Ovary (tissue), 9 donors: ENCODE measurements around the gene ITPR1. TPM values are rescaled to one million over a fixed set of nuclear protein-coding genes. Genes with fewer than 3 reads are reported as not detected.

Source experiments
- DNase-seq, 5 donors: peaks; one replicate each; pipeline ENCODE4 v3.0.0-alpha.2; 2019 to 2020
- H3K27ac ChIP-seq, 2 donors: fragments of 200-600 bp; one replicate each; pipeline versions ENCODE4 v1.5.1 to v1.8.0; 2019 to 2022
- H3K27me3 ChIP-seq: fragments of 200-600 bp; one replicate; pipeline ENCODE4 v1.8.0; 2022
- H3K36me3 ChIP-seq: fragments of 200-600 bp; sonication (generic); one replicate; pipeline ENCODE4 v1.5.1; 2019
- H3K4me1 ChIP-seq: one replicate; pipeline ENCODE4 v1.8.1; 2013; ENCODE audit warnings: mild to moderate bottlenecking, moderate library complexity; ENCODE audit not compliant: insufficient read depth
- H3K4me3 ChIP-seq: fragments of 200-600 bp; sonication (generic); one replicate; pipeline ENCODE4 v1.5.1; 2017
- H3K9me3 ChIP-seq, 2 donors: fragments of 200-600 bp in 1 of 2; sonication (generic) in 1 of 2; one replicate each; pipeline versions ENCODE4 v1.5.1 to v1.8.1; 2013 to 2019; ENCODE audit warnings: mild to moderate bottlenecking in 1 of 2, moderate library complexity in 1 of 2
- EP300 ChIP-seq: sonication (generic); formaldehyde crosslinking; IDR thresholded peaks from one replicate; pipeline ENCODE4 v1.6.1; 2017; ENCODE audit warnings: antibody characterized with exemption
- POLR2A ChIP-seq: fragments of 450-650 bp; IDR thresholded peaks from one replicate; pipeline ENCODE4 v1.6.1; 2017; ENCODE audit warnings: antibody characterized with exemption, mild to moderate bottlenecking, moderate library complexity
- WGBS, 3 donors: extraction: QIAGEN DNeasy Blood & Tissue Kit in 1 of 3; methylation state at CpG; one replicate each; pipeline versions ENCODE4 v1.1.5 to v1.1.7; 2013 to 2017; 5-methylcytosine and 5-hydroxymethylcytosine counted together
- intact Hi-C, 4 donors: fragments of 100-400 bp; cut with DNase I; formaldehyde crosslinking; loops; one replicate each; pipeline versions ENCODE4 v1.11.0 to v1.15.1; 2022 to 2023
- polyA plus RNA-seq, 2 donors: library from polyadenylated mRNA; stranded (reverse); fragments of 200-250 nt in 1 of 2; fragments of 350-450 nt in 1 of 2; fragmentation: Illumina TruSeq in 1 of 2; extraction: RNeasy Lipid Tissue Mini Kit (QIAGEN cat#74804) in 1 of 2; gene quantifications; one replicate each; pipeline ENCODE4 v1.2.3, GENCODE V29; 2013 to 2014
- total RNA-seq, 7 donors: library from RNA; depleted of rRNA in 2 of 7; stranded (reverse); fragments of >200 nt in 2 of 7; fragmentation: NEBNext Ultra II Directional in 3 of 7; extraction: Animal tissue kit (Norgen Biotek cat#: 25700) in 3 of 7; gene quantifications; one replicate each; pipeline versions ENCODE4 v1.1.0 to v1.2.4, GENCODE V29; 2016 to 2023
- TF ChIP-seq, protein P1 (sequence below), 3 donors: fragments of 450-650 bp in 2 of 3; fragments of 200-600 bp in 1 of 3; IDR thresholded peaks; one replicate each; pipeline versions ENCODE4 v1.5.1 to v1.8.0; 2016 to 2022; ENCODE audit warnings: antibody characterized with exemption in 3 of 3, mild to moderate bottlenecking in 1 of 3
- donor health status: DM: no; HTN: no; CAD: no; lungs with moderate emphysema.
- donor health status: DM: no; HTN: no; CAD: no.
- donor health status: Bipolar disorder and iron deficiency.
- donor health status: DM: yes; HTN: yes; CAD: no.
- donor health status: DM: no; HTN: no; CAD: no.
- donor health status: DM: yes; HTN: yes; CAD: no.

The ITPR1 gene
- total and polyA plus RNA-seq, 9 donors = 59.5 to 313 (median 144) TPM

DNA sequence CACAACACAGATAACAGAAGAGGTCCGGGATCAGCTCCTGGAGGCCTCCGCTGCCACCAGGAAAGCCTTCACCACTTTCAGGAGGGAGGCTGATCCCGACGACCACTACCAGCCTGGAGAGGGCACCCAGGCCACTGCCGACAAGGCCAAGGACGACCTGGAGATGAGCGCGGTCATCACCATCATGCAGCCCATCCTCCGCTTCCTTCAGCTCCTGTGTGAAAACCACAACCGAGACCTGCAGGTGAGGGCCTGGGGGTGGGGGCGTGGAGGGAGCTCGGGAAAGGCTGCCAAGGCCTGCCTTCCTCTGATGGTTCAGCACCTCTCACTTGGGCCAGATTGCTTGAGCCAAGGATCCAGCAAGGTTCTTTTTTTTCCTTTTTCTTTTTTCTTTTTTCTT is 275.4 kb downstream of the ITPR1 start:
- no peak for DNase-seq
- no peaks in the 10 kb centered on the region for H3K36me3 ChIP-seq

DNA sequence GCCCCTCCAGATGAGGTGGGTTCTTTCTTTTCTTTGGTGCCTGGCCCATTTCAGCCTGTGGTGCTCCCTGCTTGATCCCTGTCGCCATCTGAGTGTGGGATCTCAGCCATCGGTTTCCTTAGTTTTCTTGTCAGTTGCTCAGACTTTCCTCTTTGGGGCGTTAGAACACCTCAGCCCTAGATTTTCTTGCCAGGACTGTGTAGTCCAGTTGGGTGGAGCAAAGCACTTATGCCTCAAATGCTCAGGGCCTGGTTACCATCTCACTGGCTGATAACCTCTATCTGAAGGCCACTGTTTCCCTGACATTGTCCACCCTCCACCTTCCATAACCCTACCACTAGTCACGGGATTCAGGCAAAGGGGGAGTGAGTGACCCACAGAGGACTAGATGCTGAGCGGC is 277.4 kb downstream of the ITPR1 start:
- no peak for DNase-seq
- Histone ChIP-seq H3K9me3 (no peaks in the 10 kb centered on the region), H3K36me3 (no peaks in the 10 kb centered on the region), H3K4me1 (peaks cover 18% of the 10 kb centered on the region), H3K27ac (peak overlapping the region in 1 of 2 donors; percentile 85), H3K4me3 (no peak overlapping the region), H3K27me3 (no peaks in the 10 kb centered on the region)
- intact Hi-C loops = no loop called here
- no peak for TF ChIP-seq EP300
- TF ChIP-seq POLR2A = no peak
- TF ChIP-seq, protein P1, sequence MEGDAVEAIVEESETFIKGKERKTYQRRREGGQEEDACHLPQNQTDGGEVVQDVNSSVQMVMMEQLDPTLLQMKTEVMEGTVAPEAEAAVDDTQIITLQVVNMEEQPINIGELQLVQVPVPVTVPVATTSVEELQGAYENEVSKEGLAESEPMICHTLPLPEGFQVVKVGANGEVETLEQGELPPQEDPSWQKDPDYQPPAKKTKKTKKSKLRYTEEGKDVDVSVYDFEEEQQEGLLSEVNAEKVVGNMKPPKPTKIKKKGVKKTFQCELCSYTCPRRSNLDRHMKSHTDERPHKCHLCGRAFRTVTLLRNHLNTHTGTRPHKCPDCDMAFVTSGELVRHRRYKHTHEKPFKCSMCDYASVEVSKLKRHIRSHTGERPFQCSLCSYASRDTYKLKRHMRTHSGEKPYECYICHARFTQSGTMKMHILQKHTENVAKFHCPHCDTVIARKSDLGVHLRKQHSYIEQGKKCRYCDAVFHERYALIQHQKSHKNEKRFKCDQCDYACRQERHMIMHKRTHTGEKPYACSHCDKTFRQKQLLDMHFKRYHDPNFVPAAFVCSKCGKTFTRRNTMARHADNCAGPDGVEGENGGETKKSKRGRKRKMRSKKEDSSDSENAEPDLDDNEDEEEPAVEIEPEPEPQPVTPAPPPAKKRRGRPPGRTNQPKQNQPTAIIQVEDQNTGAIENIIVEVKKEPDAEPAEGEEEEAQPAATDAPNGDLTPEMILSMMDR (IDR thresholded peaks at IDR 0.05) = no peak
- WGBS, 3 donors = 74 to 94% (median 90%) methylated on average over 5 of the region's 5 CpGs

More for the DNA sequence above, 275.4 kb downstream of the ITPR1 start:
- Histone ChIP-seq H3K27me3 (no peaks in the 10 kb centered on the region), H3K4me1 (peaks cover 17% of the 10 kb centered on the region), H3K4me3 (no peak overlapping the region), H3K9me3 (no peaks in the 10 kb centered on the region), H3K27ac (no peak overlapping the region)
- intact Hi-C loops = no loop called here
- TF ChIP-seq, protein P1 (IDR thresholded peaks at IDR 0.05) = no peak
- TF ChIP-seq EP300 (no peak), POLR2A (no peak)
- 86 to 91% (median 90%) methylated on average over 12 of the region's 12 CpGs for WGBS, 3 donors

DNA sequence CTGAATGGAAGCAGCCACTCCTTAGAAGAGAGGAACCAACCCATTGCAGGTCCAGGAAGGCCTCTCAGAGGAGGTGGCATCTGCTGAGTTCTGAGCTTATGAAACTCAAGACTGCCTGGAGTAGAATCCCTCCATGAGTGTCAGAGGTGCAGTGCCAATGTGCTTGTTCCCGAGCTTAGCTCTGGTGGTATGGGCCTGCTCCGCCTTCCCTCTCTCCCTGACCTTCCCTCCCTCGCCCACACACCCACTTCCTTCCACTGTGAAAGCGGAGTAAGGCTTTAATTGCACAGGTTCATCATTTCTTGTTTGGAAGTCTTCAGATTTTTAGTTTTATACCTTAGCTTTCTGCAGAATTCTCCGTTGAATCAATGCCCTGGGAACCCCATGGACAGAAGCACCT is 278.1 kb downstream of the ITPR1 start:
- H3K36me3 ChIP-seq = no peaks in the 10 kb centered on the region
- intact Hi-C loops = no loop called here
- H3K9me3 ChIP-seq = no peaks in the 10 kb centered on the region
- TF ChIP-seq, protein P1 (IDR thresholded peaks at IDR 0.05) = no peak
- peak overlapping the region in 1 of 2 donors; percentile 85 for H3K27ac ChIP-seq
- 76 to 79% (median 79%) methylated on average over 5 of the region's 5 CpGs for WGBS, 3 donors
- peaks cover 18% of the 10 kb centered on the region for H3K4me1 ChIP-seq
- no peak for DNase-seq
- no peak overlapping the region for H3K4me3 ChIP-seq
- no peaks in the 10 kb centered on the region for H3K27me3 ChIP-seq

DNA sequence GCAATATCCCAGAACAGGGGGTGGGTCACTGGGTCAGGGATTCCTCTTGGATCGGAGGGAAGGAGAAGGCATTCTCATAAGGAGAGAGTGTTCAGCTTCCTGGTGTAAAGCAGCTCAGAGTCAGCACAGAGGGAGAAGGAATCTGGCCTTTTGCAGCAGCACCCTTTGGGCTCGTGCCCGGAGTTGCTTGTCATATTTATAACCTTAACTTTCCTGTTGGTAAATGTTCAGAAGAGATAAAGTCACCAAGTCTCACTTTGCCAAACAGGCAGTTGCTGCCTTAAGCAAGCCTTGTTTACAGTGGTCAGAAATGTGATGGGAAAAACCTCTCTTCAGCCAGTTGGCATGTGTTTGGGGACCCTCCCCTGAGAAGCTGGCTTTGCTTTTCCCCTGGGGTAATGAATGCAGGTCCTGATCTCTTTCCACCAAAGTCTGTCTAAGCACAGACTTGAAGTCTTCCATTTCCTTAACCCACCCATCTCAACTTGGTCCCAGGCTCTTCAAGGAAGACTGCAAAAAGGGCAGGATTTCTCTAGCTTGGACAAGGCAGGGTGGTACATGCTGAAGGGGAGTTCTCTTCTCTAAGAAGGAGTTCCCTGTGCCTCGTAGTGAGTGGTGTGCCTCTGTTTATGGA is 279.1 kb downstream of the ITPR1 start:
- Histone ChIP-seq H3K4me3 (no peak overlapping the region), H3K4me1 (peaks cover 18% of the 10 kb centered on the region), H3K27ac (peak overlapping the region; percentile 53 to 85), H3K36me3 (no peaks in the 10 kb centered on the region), H3K9me3 (no peaks in the 10 kb centered on the region), H3K27me3 (no peaks in the 10 kb centered on the region)
- intact Hi-C loops = no loop called here
- TF ChIP-seq EP300 (no peak), POLR2A (no peak)
- TF ChIP-seq, protein P1 (IDR thresholded peaks at IDR 0.05) = no peak
- 13 to 16% (median 16%) methylated on average over 4 of the region's 4 CpGs for WGBS, 3 donors
- DNase-seq = peak; percentile 76 to 93 (median 86)
